Fibroblast of skin of back (primary cell): ENCODE measurements around the gene THSD4.
"Not testable (repeated sequence)": the region's sequence is repeated elsewhere in the genome, so short reads cannot be mapped to it uniquely, and the experiment has no call there.

Experiments used
- DNase-seq: peaks from one replicate; pipeline ENCODE4 v3.0.0-alpha.2; 2013

Gene THSD4

GRCh38 chr15:71124937-71125790, 9.9 kb downstream of the THSD4 start:
- no peak for DNase-seq

- no peak for DNase-seq
Measured at GRCh38 chr15:71125831-71126450, 10.7 kb downstream of the THSD4 start.

- no peak for DNase-seq
Measured at GRCh38 chr15:71127083-71127482, 11.8 kb downstream of the THSD4 start.

GRCh38 chr15:71128159-71128558, 12.9 kb downstream of the THSD4 start:
- DNase-seq = not testable (repeated sequence)

- DNase-seq = no peak
Measured at GRCh38 chr15:71128939-71129562, 13.8 kb downstream of the THSD4 start.

- no peak for DNase-seq
Measured at GRCh38 chr15:71129669-71130068, 14.4 kb downstream of the THSD4 start.

- no peak for DNase-seq
Measured at GRCh38 chr15:71131601-71132362, 16.5 kb downstream of the THSD4 start.

GRCh38 chr15:71133747-71134472, 18.6 kb downstream of the THSD4 start:
- no peak for DNase-seq

GRCh38 chr15:71136159-71136783, 21.0 kb downstream of the THSD4 start:
- DNase-seq = peak; percentile 93

- DNase-seq = peak; percentile 44
Measured at GRCh38 chr15:71136793-71137518, 21.7 kb downstream of the THSD4 start.

GRCh38 chr15:71138473-71138872, 23.2 kb downstream of the THSD4 start:
- DNase-seq = no peak

GRCh38 chr15:71139241-71139640, 24.0 kb downstream of the THSD4 start:
- DNase-seq = no peak

- no peak for DNase-seq
Measured at GRCh38 chr15:71141572-71141971, 26.3 kb downstream of the THSD4 start.

- DNase-seq = no peak
Measured at GRCh38 chr15:71142780-71143179, 27.5 kb downstream of the THSD4 start.

- peak; percentile 4 for DNase-seq
Measured at GRCh38 chr15:71143373-71144310, 28.4 kb downstream of the THSD4 start.

- DNase-seq = no peak
Measured at GRCh38 chr15:71145648-71146047, 30.4 kb downstream of the THSD4 start.

GRCh38 chr15:71146580-71146982, 31.3 kb downstream of the THSD4 start:
- no peak for DNase-seq

GRCh38 chr15:71148048-71148447, 32.8 kb downstream of the THSD4 start:
- DNase-seq = no peak

- DNase-seq = no peak
Measured at GRCh38 chr15:71149646-71150557, 34.6 kb downstream of the THSD4 start.
